ENCODE results near the gene LHPP.
A peak's percentile ranks its signal among the peaks of the same experiment; 100 is the strongest.

LHPP gene

DNA sequence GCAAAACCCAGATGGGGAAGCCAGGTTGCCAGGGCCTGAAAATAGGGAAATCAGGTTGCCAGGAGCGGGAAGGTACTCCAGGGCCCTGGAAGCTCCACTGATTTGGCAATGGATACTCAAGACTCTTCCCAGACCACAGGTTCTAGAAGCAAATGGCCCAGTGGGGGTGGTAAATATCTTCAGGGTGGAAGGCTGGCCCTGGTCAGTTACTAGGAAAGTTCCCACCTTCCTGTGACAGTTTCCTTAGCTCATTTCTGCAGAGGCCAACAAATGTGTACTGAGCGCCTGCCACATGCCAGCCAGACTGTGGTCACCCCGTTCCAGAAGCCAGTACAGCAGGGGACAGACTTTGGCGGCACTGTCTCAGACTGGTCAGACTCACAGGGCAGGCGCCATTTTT, 168.9 kb downstream of the LHPP start:
- no peak for DNase-seq

DNA sequence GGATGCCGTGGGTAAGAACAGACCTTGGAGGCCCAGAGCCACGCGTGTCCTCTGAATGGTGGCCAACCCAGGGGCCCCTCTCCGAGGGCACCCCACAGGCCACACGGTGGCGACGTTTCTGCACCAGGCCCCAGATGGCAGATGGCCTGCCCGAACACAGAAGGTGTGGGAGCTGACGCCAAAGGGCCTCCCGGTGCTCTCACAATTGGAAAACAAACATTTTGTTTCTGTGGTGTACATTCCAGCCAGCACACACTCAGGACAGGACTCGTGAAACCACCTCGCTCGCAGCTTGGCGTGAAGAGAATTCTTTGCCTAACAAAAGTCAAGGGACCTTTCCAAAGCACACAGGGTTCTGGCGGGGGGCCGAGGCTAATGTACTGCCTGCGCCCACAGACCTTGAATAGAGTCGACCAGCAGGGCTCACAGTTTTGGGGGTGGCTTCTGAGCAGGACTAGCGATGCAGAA, 170.5 kb downstream of the LHPP start:
- DNase-seq: peak; percentile 39

DNA sequence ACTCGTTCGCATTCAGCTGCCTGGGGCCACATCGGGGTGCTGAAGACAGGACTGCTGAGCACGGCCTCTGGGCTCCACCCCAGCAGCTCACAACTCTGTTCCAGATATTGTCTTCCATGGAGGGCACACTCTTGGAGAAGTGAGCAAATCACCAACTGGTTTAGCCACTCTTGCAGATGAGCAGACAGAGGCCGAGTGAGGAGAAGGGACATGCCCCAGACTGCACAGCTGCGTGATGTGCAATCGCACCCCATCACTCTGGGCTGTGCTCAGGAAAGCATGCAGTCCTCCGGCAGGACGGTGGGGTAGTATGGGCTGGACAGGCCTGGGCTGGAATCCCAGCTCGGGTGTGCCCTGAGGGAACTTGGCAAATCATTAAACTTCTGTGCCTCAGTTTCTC, 170.9 kb downstream of the LHPP start:
- DNase-seq: no peak

DNA sequence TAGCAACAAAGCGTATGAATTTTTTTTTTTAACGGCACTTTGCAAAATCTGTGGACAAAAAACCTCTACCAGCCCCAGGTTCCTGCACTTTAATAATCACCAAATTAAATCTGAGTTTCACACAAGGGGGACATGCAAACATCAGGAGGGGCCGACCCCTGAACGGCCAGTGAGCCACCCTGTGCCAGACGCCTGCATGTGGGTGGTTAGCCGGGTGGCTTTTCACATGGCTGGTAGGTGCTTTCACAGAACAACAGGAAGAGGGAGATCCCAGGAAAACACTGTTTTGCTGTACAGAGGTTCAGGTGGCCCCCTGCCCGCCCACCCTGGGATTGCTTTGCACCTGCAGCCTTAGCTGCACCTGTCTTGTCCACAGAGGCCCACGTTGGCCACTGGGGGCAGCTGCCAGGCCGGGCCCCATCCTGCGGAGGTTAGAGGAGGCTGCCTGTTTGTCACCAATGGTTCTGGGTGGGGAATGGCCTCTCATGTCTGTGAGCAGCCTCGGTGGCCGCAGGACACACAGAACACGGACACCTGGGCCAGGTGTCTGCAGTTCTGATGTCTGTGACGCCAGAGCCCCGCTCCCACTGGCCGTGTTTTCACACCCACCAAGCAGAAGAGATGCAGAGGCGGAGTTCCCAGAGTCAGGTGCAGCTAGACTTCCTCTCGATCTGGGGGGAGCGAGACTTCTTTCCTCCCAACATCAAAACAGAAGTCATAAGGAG, 174.8 kb downstream of the LHPP start:
- DNase-seq: no peak

DNA sequence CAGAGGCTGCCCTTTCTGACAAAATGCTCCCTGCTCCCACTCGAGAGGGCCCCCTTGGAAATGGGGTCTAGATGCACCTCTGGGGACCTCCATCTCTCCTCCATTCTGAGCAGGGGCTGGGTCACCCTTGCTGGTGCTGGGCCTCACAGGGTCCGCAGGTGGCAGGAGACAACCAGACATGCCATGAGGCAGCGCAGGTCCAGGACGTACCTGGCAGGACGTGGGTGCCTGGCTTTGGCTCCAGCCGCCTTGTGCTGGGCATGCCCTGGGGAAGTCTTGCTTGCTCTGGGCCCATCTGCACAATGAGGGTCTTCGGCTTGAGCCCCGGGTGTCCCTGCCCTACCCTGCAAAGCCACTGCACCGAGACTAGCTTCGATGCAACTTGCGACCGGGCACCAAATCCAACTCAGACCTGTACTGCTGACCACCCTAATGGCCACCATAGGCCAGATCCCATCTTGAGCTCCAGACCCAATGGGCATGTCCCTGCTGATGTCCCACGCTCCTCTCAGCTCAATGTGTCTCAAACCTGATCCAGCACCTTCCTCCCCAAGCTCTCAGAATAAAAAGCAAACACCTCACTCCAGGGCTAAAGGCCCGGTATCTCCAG, 175.6 kb downstream of the LHPP start:
- DNase-seq: no peak

DNA sequence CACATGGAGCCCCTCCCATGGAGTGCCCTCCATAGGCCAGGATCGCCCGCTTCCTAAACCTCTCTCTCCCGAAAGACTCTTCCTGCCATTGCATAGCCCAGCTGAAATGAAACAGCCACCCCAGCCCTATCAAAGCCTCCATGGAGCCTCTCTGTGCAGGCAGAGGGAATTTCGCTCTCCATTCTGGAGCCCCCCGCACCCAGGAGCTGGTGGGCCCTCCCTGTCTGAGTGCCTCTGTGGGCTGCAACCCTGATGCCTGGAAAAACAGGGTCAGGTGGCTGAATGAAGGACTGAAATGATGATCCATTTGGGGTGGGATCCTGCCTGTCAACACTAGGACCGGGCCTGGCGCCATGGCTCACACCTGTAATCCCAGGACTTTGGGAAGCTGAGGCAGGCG, 176.1 kb downstream of the LHPP start:
- no peak for DNase-seq

DNA sequence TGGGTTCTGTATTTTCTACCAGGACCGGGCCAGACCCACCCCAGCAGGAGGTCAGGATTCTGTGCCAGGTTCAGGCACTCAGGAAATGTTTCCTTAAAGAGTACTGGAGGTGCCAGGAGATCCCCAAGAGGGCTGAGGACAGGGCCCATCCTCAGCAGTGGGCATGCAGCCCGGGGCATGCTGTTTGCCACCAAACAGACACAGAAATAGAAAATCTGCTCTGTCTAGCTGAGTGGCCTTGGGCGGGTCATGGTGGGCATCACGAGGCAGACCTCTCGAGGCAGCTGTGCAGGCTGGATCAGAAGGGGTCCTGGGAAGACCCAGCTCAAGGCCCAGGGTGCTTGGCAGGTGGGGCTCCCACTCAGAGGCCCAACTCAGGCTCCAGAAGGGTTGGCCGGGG, 177.6 kb downstream of the LHPP start:
- DNase-seq: no peak

DNA sequence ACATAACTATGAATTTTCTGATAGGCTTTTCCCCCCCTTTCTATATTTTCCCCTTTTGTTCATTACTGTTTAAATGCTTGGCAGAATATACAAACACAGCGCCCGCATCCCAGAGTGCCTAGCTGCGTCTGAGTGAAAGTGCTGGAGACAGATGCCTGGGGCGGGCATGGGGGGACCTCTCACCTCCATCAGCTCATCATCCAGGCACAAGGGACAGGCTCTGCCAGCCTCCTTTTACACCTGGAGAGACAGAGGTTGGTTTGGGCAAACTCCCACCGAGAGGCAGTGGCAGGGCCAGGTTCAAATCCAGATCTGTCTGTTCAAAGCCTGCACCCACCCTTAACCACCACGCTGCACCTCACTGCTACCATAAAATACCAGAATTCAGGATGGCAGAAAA, 178.0 kb downstream of the LHPP start:
- no peak for DNase-seq

DNA sequence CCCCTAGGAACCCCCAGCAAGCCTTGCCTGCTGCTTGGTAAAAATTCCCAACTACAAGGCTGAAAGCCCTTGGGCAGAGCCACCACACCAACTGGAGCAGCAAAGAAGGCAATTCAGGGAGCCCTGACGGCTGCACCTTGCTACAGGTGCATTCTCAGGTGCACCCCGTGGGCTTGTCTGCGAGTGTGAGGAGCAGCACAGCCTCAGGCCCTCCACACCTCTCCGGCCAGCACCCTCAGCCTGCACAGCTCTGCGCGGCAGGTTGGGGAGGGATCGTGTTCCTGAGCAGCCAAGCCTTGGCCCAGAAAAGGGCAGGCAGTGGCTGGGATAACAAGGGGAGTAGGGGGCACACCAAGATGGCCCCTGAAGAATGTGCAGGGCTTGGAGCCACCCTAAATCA, 178.4 kb downstream of the LHPP start:
- no peak for DNase-seq

DNA sequence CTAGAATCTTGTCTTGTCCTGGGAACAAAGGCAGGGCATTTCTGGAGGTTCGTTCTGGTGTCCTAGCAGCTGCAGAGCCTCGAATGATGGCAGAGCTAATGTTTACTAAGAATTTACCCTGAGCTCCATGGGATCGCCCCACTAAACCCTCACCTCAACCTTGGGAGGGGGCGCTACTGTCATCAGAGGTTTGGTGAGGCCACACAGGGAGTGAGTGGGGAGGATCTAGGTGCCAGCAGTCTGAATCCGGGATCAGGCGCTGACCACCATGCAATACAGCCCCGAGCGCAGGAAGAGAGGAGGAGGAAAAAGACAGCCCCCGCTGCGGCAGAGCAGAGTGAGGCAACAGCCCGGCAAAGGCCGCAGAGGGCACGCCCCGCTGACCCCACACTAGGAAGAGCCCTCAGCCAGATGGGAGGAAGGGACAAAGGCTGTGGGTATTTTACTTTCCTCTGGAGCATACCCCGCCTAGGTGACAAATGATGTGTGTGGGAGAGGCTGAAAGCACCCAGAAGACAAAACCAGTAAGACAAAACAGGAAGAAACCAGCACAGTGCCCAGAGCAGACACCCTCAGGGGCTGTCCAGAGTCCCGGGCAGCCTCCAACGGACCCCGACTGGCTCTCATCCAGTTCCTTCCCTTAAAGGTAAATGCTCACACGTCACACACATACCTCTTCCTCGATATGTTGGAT, 179.1 kb downstream of the LHPP start:
- DNase-seq: peak; percentile 92

DNA sequence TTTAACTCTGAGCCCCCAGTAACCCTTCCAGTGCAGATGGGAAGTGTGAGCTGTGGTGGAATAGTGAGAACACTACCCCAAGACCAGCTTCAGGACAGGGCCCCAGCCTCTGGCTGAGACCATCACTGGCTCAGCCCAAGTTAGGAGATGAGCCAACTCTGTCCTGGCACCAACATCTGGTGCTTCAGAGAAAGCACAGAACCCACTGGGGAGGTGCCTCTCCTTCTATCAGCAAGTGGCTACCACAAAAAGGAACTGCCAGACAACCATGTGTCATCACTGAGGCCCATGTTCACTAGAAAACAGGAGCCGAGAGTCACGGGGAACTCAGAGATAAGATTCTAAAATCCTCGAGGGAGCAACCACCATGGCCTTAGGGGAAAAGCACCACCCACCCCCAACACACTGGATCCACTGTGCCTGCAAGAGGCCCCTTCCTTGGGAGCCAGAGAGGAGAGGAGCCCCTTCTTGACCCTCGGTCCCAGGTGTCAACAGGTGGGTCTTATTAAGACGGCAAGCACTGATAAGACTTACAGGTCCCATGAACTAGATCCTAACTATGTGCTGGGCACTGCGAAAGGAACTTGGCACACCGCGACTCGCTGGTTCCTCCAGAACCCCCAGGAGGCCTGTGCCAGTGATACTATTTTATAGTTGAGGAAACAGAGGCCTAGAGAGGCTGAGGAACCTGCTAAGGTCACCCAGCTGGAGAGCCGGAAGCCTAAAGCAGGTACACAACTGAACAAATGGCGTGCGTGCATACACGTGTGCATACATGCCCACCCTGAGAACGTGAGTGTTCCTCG, 179.9 kb downstream of the LHPP start:
- DNase-seq: peak; percentile 87

DNA sequence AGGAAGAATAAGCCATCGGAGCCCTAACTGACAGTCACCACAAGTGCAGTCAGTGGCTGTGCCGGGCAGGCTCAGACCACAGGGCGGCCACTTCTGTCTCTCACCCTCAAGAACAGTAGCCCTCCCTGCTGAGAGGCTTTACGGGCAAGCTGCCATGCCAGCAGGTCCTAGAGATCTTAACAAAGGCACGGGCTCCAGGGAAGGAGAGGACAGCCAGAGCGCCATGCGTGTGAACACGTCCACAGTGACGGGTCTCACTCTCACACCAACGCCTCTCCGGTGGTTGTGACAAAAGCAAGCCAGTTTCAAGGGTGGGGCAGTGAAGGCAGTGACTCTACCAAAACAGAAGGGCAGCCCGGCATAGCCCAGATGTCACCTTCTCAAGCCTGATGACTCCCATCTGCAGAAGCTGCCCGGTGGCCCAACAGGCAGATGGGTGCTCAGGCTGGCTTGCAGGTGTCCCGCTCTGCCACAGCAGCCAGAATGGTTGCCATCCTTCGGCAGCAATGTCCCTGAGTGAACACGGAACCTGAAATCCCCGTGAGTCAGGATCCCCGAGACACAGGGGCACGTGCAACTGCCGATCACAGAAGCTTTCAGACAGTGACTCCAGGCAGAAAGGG, 180.6 kb downstream of the LHPP start:
- DNase-seq: no peak

DNA sequence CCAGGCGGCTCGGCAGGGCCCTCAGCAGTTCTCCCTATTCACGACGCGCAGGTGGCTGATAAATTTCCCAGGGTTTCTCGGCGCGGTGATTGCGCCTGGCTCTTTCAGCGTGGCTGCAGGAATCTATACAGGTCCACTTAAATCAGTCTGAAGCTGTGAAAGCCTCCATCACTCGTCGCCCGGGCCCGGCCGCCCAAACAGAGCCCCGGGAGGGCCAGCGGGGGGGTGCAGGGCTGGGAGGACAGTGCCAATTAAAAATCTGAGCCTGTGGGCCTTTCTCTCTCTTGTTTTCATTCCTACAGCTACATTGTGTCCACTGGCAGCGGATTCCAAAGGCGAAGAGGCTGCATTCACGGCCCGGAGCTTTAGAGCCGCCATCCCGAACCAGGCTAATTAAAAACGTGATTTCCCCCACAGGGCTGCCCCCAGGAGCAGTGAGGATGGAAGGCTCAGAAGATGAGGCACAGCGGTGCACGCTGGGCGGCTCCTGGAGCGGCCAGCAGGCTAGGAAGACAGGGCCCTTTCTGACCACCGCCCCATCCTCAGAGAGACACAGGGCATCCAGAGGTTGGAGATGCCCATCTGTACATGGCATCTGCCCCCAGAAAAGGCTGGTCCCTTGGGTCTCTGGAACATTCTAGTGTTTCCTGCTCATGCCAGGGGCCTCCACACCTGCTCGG, 181.8 kb downstream of the LHPP start:
- no peak for DNase-seq

DNA sequence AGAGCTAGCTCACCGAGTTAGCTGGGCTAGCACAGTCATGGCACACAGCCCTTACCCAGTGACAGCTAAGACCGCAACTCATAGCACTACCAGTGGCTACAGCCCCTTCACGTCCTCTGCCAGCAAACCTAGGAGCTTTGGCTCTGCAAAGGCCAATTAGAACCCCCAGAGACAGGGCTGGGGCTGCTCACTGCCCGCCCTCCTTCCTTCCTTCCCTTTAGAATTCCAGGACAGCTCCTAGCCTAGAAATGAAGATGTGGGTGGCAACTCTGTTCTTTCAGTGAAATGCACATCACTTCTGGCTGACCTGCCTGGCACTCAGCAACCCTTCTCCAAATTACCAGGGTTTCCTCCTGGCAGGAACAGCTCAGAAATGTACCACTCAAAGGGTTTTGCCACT, 182.6 kb downstream of the LHPP start:
- no peak for DNase-seq

DNA sequence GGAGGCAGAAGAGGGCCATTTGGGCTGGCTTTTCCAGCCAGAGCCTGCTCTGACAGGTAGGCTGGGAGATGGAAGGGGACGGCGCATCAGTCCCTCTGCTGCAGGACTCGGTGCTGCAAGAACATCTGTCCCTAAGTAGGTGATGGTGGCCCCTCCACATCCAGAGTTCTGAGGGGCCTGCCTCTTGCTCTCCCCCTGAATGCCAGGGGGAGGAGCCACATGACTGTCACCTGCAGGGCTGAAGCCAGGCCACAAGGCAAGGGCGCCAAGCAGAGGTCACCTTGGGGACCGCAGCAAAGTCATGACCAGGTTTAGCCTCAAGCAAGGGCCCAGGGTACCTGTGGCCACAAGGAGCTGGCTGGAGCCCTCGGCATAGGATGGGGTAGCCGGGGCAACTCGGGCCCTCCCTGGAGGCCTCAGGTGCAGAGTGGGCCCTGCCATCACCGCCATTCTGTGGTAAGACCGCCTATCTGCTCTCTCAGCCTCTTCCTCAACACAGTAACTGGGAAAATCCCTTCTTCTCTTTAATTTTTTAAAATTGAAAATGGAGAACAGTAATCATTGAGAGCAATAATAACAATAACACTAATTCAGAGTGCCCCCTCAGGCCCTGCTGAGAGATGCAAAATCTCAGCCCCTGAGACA, 183.3 kb downstream of the LHPP start:
- no peak for DNase-seq

DNA sequence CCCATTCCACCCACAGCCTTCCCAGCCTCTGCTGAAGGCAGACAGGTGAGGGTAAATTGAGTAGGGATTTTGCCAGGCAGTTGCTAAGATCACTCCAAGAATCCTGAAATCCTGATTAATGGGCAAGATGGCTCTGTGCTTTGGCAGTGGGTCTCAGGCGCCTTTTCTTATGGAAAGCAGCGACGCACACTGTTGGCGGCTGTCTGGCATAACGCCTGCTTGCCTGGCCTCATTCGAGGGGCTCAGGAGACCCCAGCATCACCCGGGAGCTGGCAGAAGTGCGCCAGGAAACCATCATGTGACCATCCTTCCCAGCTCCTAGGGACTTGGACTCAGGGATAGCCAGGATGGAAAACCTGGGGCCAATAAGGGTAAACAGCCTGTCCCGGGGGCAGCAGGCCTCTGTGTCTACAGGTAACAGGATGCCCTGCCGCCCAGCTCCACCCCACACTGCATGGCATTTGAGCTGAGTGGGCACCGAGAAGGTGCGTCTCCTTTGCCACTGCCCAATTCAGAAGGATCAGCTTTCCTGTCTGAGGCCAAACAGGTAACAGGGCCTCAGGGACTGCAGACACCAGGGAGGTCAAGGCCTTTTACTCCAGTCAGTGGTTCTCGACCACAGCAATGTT, 184.0 kb downstream of the LHPP start:
- no peak for DNase-seq

DNA sequence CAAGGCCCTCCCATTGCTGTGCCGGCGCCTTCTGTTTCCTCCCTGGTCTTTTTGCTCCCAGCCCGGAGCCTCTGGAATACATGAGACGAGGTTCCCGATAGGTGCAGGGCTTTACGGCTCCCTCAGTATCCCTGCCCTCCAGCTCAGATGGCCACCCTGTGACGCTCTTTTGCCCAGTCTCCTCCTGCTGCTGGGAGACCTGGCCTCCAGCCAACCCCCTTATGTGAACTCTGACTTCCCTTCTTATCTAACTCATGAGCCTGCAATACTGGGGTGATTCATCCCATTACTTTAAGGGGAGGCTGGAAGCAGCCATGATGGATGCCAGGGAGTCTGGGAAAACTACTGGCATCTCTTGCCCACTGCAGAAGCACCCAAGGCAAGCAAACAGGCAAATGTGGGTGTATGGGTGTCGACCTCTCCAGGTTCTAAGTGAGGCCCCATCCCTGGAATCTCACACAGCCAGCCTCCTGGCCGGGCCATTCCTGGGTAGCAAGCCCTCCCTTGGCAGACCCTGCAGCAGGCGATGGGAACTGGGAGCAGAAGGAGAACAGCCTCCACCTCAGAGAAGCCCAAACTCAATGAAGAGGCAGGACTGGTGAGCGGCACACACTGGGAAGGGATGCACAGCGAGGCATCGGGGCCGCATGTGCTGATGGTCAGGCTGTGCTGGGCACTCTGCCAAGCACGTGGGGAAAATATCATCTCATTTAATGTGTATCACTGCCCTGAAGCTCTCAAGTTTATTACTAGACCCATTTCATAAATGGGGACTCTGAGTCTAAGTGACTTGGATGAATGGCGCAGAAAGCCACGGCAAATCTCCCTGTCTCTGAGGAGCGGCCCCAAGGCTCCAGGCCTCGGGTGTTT, 185.1 kb downstream of the LHPP start:
- peak; percentile 87 for DNase-seq

DNA sequence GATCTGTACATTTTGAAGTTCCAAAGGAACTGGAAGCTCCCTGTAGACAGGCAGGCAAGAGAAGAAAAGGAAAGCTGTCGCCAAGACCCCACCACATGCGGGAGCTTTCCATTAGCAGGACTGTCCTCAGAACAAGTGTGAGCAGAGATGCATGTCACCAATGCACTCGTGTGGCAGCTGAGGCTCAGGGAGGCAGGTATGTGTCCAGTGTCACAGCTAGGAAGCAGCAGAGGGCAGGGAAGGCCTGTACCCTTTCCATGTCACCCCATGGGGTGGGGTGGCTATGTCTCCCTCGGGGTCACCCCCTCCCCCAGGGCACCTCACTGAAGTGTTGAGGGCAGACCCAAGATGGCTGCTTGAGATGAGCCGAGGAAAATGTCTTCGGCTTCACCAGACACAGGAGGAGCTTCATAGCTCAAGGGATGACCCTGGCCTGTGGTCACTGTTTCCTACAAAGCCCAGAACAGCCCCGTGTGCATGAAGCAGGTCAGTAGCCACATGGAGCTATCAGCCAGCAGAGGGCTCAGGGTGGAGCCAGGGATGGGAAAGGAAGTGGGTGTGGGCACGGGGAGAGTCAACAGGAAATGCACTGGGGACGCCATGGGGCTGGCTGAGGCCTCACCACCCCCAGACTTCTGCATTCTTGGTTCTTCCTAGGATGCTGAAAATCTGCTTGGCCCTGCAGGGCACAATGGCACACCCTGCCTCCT, 186.0 kb downstream of the LHPP start:
- peak; percentile 92 for DNase-seq

DNA sequence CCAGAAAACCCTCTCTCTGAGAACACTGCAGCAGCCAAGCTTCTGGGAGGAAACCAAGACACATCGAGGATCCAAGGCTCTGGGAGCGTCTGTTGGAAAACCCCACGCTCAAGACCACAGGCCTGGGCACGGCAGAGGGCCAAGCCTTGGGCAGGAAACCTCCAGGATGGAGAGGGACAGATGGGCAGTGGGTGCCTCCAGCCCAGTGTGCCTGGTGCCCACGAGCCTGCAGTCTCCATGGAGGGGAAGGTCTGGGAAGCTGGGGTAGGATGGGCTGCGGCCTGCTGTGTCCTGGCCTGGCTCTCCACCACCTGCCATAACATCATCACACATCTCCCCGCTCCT, 186.5 kb downstream of the LHPP start:
- no peak for DNase-seq

DNA sequence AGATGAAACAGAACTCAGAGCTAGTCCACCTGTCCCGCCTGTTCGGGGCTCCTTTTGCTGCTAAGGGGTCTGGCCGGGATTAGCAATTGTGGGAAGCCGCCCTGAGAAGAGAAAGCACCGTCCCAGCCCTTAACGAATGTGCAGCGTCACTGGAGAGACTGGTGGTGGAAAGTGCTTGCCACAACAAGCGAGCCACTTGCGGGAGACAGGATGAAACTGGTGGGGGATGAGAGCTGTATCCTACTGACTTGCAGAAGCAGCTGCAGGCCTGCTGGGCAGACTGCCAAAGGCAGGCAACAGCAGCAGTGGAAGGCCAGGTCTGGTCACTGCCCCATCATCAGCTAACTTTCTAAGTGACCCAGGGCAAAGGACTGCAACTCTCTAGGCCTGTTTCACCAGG, 187.1 kb downstream of the LHPP start:
- DNase-seq: peak; percentile 57

Data from inflammatory macrophage treated with lipopolysaccharide for 4 hours (primary cell).